Keratinocyte (primary cell): Measurements from ENCODE around the gene RPL18. TPM values are rescaled to one million over a fixed set of nuclear protein-coding genes. Genes with fewer than 3 reads are reported as not detected.

ENCODE experiments used
- DNase-seq: peaks from one replicate; pipeline ENCODE4 v3.0.0-alpha.2; 2011; ENCODE audit warnings: low read depth, missing footprints, low spot score
- FAIRE-seq: peaks from 2 replicates; lab custom pipeline; 2011; peaks lifted over from hg19 to GRCh38; lab: Jason Lieb, UNC
- H2AFZ ChIP-seq: 2 replicates; pipeline ENCODE4 v1.6.0; 2012; ENCODE audit warnings: low read length, control low read depth, inconsistent platforms; ENCODE audit not compliant: control insufficient read depth
- H3K27ac ChIP-seq: 2 replicates; pipeline ENCODE4 v1.5.1; 2011; ENCODE audit warnings: low read length; ENCODE audit not compliant: control insufficient read depth, insufficient read depth
- H3K27me3 ChIP-seq: 3 replicates; pipeline ENCODE4 v1.6.0; 2011; ENCODE audit warnings: low read length; ENCODE audit not compliant: control insufficient read depth, insufficient read depth; ENCODE audit errors: extremely low read depth
- H3K36me3 ChIP-seq, 2 experiments: 2 replicates in 1 of 2; 3 replicates in 1 of 2; pipeline ENCODE4 v1.5.1; 2011; ENCODE audit warnings: low read length in 2 of 2, mild to moderate bottlenecking in 1 of 2; ENCODE audit not compliant: control insufficient read depth in 2 of 2, insufficient read depth in 2 of 2; ENCODE audit errors: extremely low read depth in 1 of 2
- H3K4me1 ChIP-seq: 3 replicates; pipeline ENCODE4 v1.5.1; 2011; ENCODE audit warnings: low read length; ENCODE audit not compliant: control insufficient read depth, insufficient read depth; ENCODE audit errors: extremely low read depth
- H3K4me2 ChIP-seq: 3 replicates; pipeline ENCODE4 v1.6.0; 2011; ENCODE audit warnings: low read depth, low read length; ENCODE audit not compliant: control insufficient read depth, insufficient read depth; ENCODE audit errors: extremely low read depth
- H3K4me3 ChIP-seq, 3 experiments: fragments of 200-600 bp in 1 of 3; sonication (generic) in 1 of 3; 2 replicates in 2 of 3; 3 replicates in 1 of 3; pipeline ENCODE4 v1.5.1; 2011 to 2016; ENCODE audit warnings: low read length in 3 of 3, mild to moderate bottlenecking in 3 of 3, control low read depth in 2 of 3, inconsistent platforms in 1 of 3, low read depth in 1 of 3, mixed read lengths in 1 of 3, mixed run types in 1 of 3, moderate library complexity in 1 of 3; ENCODE audit not compliant: control insufficient read depth in 2 of 3, insufficient read depth in 2 of 3; ENCODE audit errors: extremely low read depth in 1 of 3
- H3K79me2 ChIP-seq: 2 replicates; pipeline ENCODE4 v1.6.0; 2012; ENCODE audit warnings: low read length; ENCODE audit not compliant: control insufficient read depth, insufficient read depth
- H3K9ac ChIP-seq: 3 replicates; pipeline ENCODE4 v1.6.0; 2011; ENCODE audit warnings: low read length; ENCODE audit not compliant: control insufficient read depth, insufficient read depth; ENCODE audit errors: extremely low read depth
- H3K9me1 ChIP-seq: 3 replicates; pipeline ENCODE4 v1.6.0; 2011; ENCODE audit warnings: low read length; ENCODE audit not compliant: control insufficient read depth, insufficient read depth; ENCODE audit errors: extremely low read depth
- H3K9me3 ChIP-seq: 2 replicates; pipeline ENCODE4 v1.5.1; 2012; ENCODE audit warnings: low read depth, low read length; ENCODE audit not compliant: control insufficient read depth
- H4K20me1 ChIP-seq: 3 replicates; pipeline ENCODE4 v1.6.0; 2011; ENCODE audit warnings: low read length; ENCODE audit not compliant: control insufficient read depth, insufficient read depth; ENCODE audit errors: extremely low read depth
- EZH2 ChIP-seq: IDR thresholded peaks from one replicate; pipeline ENCODE4 v1.6.1; 2012; ENCODE audit warnings: inconsistent platforms, mild to moderate bottlenecking, low read length, moderate library complexity
- dilution Hi-C: fragments of 300-500 bp; cut with MboI; formaldehyde crosslinking; loops from one replicate; pipeline ENCODE4 v1.7.0; 2020; ENCODE audit warnings: low sequenced_read_pairs; ENCODE audit not compliant: extremely low pct_ligation_motif_present
- polyA plus RNA-seq, 5 experiments: library from polyadenylated mRNA; depleted of rRNA in 3 of 5; stranded (reverse) in 3 of 5; stranded (forward) in 1 of 5; unstranded in 1 of 5; fragments of >200 nt; gene quantifications; 1 replicate in 1 of 5; 2 replicates in 3 of 5; 3 replicates in 1 of 5; pipeline versions ENCODE4 v1.2.1 to v1.2.3, GENCODE V29; 2011 to 2012; ENCODE audit warnings: missing spikeins in 2 of 5, low read depth in 1 of 5, low replicate concordance in 1 of 5
- TF ChIP-seq, protein P1 (sequence below), 3 experiments: IDR thresholded peaks in 1 of 3; conservative IDR thresholded peaks in 1 of 3; optimal IDR thresholded peaks in 1 of 3; 2 replicates in 2 of 3; 3 replicates in 1 of 3; pipeline versions ENCODE3 to v1.5.1; 2011; ENCODE audit warnings: low read length in 3 of 3, mild to moderate bottlenecking in 3 of 3, moderate library complexity in 2 of 3, control low read depth in 1 of 3, inconsistent platforms in 1 of 3; ENCODE audit not compliant: insufficient read depth in 2 of 3; ENCODE audit errors: extremely low read depth in 1 of 3

RPL18 gene
- polyA plus RNA-seq, 1 donor (not counting 4 experiments of a cell fraction or from before 2014, with no cell fraction given): 1,015 TPM

DNA sequence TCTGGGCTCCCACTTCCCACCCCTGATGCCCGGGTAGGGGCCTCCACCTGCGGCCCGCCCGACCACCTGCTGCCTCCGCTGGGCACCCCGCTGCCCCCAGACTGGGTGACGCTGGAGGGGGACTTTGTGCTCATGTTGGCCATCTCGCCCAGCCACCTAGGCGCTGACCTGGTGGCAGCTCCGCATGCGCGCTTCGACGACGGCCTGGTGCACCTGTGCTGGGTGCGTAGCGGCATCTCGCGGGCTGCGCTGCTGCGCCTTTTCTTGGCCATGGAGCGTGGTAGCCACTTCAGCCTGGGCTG is 10.3 kb upstream of the RPL18 start:
- Histone ChIP-seq H3K9ac (no peak overlapping the region), H3K4me2 (no peak overlapping the region), H3K27ac (no peak overlapping the region), H3K4me3 (no peak overlapping the region), H3K36me3 (peaks cover 0 to 1% of the 10 kb centered on the region in 2 experiments), H3K27me3 (no peaks in the 10 kb centered on the region), H3K79me2 (no peaks in the 10 kb centered on the region), H4K20me1 (no peaks in the 10 kb centered on the region), H3K9me3 (no peaks in the 10 kb centered on the region), H3K9me1 (no peaks in the 10 kb centered on the region), H3K4me1 (peaks cover 32% of the 10 kb centered on the region), H2AFZ (no peak overlapping the region)
- TF ChIP-seq EZH2: no peak
- TF ChIP-seq, protein P1, sequence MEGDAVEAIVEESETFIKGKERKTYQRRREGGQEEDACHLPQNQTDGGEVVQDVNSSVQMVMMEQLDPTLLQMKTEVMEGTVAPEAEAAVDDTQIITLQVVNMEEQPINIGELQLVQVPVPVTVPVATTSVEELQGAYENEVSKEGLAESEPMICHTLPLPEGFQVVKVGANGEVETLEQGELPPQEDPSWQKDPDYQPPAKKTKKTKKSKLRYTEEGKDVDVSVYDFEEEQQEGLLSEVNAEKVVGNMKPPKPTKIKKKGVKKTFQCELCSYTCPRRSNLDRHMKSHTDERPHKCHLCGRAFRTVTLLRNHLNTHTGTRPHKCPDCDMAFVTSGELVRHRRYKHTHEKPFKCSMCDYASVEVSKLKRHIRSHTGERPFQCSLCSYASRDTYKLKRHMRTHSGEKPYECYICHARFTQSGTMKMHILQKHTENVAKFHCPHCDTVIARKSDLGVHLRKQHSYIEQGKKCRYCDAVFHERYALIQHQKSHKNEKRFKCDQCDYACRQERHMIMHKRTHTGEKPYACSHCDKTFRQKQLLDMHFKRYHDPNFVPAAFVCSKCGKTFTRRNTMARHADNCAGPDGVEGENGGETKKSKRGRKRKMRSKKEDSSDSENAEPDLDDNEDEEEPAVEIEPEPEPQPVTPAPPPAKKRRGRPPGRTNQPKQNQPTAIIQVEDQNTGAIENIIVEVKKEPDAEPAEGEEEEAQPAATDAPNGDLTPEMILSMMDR (optimal IDR thresholded peaks at IDR 0.05 in 1 of 3, IDR thresholded peaks at IDR 0.05 in 1 of 3, conservative IDR thresholded peaks at IDR 0.05 in 1 of 3; ENCODE audit: extremely low read depth in 1 of 3, insufficient read depth in 2 of 3, low read length in 3 of 3): no peak
- no peak for DNase-seq
- FAIRE-seq: no peak
- dilution Hi-C loops: no loop called here

DNA sequence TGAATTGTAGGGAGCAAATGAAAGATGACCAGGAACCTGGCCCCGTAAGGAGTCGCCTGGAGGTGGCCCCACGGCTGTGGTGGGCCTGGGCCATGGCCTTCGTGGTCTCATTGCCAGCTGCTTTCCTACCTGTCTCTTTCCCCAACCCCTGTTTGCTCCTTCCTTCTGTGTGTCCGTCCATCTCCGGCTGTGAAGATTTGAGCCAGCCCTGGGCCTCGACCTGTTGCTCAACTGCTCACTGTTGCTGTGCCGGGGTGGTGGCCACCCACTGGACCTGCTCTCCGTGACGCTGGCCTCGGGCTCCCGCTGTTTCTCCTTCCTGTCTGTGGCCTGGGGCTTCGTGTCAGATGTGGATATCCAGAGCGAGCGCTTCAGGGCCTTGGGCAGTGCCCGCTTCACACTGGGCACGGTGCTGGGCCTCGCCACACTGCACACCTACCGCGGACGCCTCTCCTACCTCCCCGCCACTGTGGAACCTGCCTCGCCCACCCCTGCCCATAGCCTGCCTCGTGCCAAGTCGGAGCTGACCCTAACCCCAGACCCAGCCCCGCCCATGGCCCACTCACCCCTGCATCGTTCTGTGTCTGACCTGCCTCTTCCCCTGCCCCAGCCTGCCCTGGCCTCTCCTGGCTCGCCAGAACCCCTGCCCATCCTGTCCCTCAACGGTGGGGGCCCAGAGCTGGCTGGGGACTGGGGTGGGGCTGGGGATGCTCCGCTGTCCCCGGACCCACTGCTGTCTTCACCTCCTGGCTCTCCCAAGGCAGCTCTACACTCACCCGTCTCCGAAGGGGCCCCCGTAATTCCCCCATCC is 9.7 kb upstream of the RPL18 start:
- Histone ChIP-seq H4K20me1 (no peaks in the 10 kb centered on the region), H3K79me2 (no peaks in the 10 kb centered on the region), H3K4me1 (peaks cover 28% of the 10 kb centered on the region), H3K9me1 (no peaks in the 10 kb centered on the region), H3K27ac (no peak overlapping the region), H3K4me2 (no peak overlapping the region), H3K36me3 (peaks cover 0 to 1% of the 10 kb centered on the region in 2 experiments), H3K27me3 (no peaks in the 10 kb centered on the region), H3K9me3 (no peaks in the 10 kb centered on the region), H3K9ac (no peak overlapping the region), H3K4me3 (no peak overlapping the region), H2AFZ (no peak overlapping the region)
- TF ChIP-seq, protein P1 (optimal IDR thresholded peaks at IDR 0.05 in 1 of 3, IDR thresholded peaks at IDR 0.05 in 1 of 3, conservative IDR thresholded peaks at IDR 0.05 in 1 of 3; ENCODE audit: extremely low read depth in 1 of 3, insufficient read depth in 2 of 3, low read length in 3 of 3): no peak
- TF ChIP-seq EZH2: no peak
- DNase-seq (no peak), FAIRE-seq (no peak)
- dilution Hi-C loops: no loop called here
